NCI-H2107 treated with DMSO at 0.1 percent for 48 hours (cell line): ENCODE measurements around the gene OR4D10.

Source experiments
- DNase-seq: peaks from one replicate; lab custom pipeline; 2025; ENCODE audit not compliant: unreplicated experiment; lab: John Stamatoyannopoulos, UW

Gene OR4D10

GRCh38 chr11:59523541-59523940 is 50.4 kb downstream of the OR4D10 start:
- DNase-seq, result no peak

- DNase-seq, result no peak
Observed at GRCh38 chr11:59528711-59529110, 55.6 kb downstream of the OR4D10 start.
